Measurements from ENCODE around the gene SERPINE1. TPM values are rescaled to one million over a fixed set of nuclear protein-coding genes. Genes with fewer than 3 reads are reported as not detected.

Gene SERPINE1
- total and polyA plus RNA-seq, 2 of the 13 experiments (the other 11 are each of a cell fraction or from before 2014, with no cell fraction given) = 21.2 to 1,576 TPM

- TF ChIP-seq DMTF1 (CRISPR knock-in tag; IDR thresholded peaks at IDR 0.05) (no peak), HIVEP1 (CRISPR knock-in tag; IDR thresholded peaks at IDR 0.05) (no peak), ZNF629 (CRISPR knock-in tag; conservative IDR thresholded peaks at IDR 0.05) (no peak), ATF7 (IDR thresholded peaks at IDR 0.05) (no peak), ATF7 (CRISPR knock-in tag; IDR thresholded peaks at IDR 0.05) (no peak; the same call in 1 of the 2 replicates), ZBTB37 (CRISPR knock-in tag; IDR thresholded peaks at IDR 0.05) (no peak), MXD4 (CRISPR knock-in tag; IDR thresholded peaks at IDR 0.05) (no peak)
- TF ChIP-seq, protein P1, sequence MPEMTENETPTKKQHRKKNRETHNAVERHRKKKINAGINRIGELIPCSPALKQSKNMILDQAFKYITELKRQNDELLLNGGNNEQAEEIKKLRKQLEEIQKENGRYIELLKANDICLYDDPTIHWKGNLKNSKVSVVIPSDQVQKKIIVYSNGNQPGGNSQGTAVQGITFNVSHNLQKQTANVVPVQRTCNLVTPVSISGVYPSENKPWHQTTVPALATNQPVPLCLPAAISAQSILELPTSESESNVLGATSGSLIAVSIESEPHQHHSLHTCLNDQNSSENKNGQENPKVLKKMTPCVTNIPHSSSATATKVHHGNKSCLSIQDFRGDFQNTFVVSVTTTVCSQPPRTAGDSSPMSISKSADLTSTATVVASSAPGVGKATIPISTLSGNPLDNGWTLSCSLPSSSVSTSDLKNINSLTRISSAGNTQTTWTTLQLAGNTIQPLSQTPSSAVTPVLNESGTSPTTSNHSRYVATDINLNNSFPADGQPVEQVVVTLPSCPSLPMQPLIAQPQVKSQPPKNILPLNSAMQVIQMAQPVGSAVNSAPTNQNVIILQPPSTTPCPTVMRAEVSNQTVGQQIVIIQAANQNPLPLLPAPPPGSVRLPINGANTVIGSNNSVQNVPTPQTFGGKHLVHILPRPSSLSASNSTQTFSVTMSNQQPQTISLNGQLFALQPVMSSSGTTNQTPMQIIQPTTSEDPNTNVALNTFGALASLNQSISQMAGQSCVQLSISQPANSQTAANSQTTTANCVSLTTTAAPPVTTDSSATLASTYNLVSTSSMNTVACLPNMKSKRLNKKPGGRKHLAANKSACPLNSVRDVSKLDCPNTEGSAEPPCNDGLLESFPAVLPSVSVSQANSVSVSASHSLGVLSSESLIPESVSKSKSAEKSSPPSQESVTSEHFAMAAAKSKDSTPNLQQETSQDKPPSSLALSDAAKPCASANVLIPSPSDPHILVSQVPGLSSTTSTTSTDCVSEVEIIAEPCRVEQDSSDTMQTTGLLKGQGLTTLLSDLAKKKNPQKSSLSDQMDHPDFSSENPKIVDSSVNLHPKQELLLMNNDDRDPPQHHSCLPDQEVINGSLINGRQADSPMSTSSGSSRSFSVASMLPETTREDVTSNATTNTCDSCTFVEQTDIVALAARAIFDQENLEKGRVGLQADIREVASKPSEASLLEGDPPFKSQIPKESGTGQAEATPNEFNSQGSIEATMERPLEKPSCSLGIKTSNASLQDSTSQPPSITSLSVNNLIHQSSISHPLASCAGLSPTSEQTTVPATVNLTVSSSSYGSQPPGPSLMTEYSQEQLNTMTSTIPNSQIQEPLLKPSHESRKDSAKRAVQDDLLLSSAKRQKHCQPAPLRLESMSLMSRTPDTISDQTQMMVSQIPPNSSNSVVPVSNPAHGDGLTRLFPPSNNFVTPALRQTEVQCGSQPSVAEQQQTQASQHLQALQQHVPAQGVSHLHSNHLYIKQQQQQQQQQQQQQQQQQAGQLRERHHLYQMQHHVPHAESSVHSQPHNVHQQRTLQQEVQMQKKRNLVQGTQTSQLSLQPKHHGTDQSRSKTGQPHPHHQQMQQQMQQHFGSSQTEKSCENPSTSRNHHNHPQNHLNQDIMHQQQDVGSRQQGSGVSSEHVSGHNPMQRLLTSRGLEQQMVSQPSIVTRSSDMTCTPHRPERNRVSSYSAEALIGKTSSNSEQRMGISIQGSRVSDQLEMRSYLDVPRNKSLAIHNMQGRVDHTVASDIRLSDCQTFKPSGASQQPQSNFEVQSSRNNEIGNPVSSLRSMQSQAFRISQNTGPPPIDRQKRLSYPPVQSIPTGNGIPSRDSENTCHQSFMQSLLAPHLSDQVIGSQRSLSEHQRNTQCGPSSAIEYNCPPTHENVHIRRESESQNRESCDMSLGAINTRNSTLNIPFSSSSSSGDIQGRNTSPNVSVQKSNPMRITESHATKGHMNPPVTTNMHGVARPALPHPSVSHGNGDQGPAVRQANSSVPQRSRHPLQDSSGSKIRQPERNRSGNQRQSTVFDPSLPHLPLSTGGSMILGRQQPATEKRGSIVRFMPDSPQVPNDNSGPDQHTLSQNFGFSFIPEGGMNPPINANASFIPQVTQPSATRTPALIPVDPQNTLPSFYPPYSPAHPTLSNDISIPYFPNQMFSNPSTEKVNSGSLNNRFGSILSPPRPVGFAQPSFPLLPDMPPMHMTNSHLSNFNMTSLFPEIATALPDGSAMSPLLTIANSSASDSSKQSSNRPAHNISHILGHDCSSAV (CRISPR knock-in tag; IDR thresholded peaks at IDR 0.05; ENCODE audit: borderline replicate concordance) = no peak
- TF ChIP-seq, protein P2, sequence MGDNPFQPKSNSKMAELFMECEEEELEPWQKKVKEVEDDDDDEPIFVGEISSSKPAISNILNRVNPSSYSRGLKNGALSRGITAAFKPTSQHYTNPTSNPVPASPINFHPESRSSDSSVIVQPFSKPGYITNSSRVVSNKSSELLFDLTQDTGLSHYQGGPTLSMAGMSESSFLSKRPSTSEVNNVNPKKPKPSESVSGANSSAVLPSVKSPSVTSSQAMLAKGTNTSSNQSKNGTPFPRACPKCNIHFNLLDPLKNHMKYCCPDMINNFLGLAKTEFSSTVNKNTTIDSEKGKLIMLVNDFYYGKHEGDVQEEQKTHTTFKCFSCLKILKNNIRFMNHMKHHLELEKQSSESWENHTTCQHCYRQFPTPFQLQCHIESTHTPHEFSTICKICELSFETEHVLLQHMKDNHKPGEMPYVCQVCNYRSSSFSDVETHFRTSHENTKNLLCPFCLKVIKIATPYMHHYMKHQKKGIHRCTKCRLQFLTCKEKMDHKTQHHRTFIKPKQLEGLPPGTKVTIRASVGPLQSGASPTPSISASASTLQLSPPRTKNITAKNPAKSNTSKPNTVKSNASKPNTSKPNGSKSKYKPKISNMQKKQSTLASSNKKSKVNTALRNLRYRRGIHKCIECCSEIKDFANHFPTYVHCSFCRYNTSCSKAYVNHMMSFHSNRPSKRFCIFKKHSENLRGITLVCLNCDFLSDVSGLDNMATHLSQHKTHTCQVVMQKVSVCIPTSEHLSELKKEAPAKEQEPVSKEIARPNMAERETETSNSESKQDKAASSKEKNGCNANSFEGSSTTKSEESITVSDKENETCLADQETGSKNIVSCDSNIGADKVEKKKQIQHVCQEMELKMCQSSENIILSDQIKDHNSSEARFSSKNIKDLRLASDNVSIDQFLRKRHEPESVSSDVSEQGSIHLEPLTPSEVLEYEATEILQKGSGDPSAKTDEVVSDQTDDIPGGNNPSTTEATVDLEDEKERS (CRISPR knock-in tag; IDR thresholded peaks at IDR 0.05) = no peak
- TF ChIP-seq, protein P3, sequence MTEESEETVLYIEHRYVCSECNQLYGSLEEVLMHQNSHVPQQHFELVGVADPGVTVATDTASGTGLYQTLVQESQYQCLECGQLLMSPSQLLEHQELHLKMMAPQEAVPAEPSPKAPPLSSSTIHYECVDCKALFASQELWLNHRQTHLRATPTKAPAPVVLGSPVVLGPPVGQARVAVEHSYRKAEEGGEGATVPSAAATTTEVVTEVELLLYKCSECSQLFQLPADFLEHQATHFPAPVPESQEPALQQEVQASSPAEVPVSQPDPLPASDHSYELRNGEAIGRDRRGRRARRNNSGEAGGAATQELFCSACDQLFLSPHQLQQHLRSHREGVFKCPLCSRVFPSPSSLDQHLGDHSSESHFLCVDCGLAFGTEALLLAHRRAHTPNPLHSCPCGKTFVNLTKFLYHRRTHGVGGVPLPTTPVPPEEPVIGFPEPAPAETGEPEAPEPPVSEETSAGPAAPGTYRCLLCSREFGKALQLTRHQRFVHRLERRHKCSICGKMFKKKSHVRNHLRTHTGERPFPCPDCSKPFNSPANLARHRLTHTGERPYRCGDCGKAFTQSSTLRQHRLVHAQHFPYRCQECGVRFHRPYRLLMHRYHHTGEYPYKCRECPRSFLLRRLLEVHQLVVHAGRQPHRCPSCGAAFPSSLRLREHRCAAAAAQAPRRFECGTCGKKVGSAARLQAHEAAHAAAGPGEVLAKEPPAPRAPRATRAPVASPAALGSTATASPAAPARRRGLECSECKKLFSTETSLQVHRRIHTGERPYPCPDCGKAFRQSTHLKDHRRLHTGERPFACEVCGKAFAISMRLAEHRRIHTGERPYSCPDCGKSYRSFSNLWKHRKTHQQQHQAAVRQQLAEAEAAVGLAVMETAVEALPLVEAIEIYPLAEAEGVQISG (CRISPR knock-in tag; IDR thresholded peaks at IDR 0.05) = peak; percentile 35; the same call in 1 of the 2 replicates
Measured at GRCh38 chr7:101124376-101125056, 2.4 kb upstream of the SERPINE1 start (continued).

Data from HepG2 (cell line).